ENCODE results near the gene TRABD2B. TPM values are rescaled to one million over a fixed set of nuclear protein-coding genes. Genes with fewer than 3 reads are reported as not detected.

Gene TRABD2B
- total RNA-seq, 1 experiment from 2014 or later, result 0.36 TPM

GRCh38 chr1:47805018-47805417 is 192.2 kb downstream of the TRABD2B start:
- no peaks in the 10 kb centered on the region for H3K36me3 Mint-ChIP-seq (ENCODE audit: insufficient read depth, unreplicated experiment)
- BruUV-seq (replicated peaks), result no TSS peak
- Histone ChIP-seq H3K27me3 (replicated peaks; ENCODE audit: control insufficient read depth, insufficient read depth, low read length) (no peaks in the 10 kb centered on the region), H3K4me1 (no peaks in the 10 kb centered on the region), H3K36me3 (ENCODE audit: control insufficient read depth, insufficient read depth, low read length) (no peaks in the 10 kb centered on the region), H3K4me3 (ENCODE audit: low read depth, low read length) (no peak overlapping the region), H3K9me3 (no peaks in the 10 kb centered on the region)
- POLR2A ChIA-PET, result no interaction called here
- H3K4me3 Mint-ChIP-seq (ENCODE audit: unreplicated experiment), result no peak overlapping the region
- no peak overlapping the region for H3K27ac Mint-ChIP-seq (ENCODE audit: unreplicated experiment)
- TF ChIP-seq CTCF (IDR thresholded peaks at IDR 0.05; ENCODE audit: insufficient read depth in 1 of 2, low read depth in 1 of 2, low read length in 1 of 2, severe bottlenecking in 1 of 2, unreplicated experiment in 1 of 2), result no peak
- DNase-seq, result no peak
- intact Hi-C loops (cut with micrococcal nuclease; ENCODE audit: unreplicated experiment), result no loop called here
- peaks cover 5% of the 10 kb centered on the region for H3K4me1 Mint-ChIP-seq (ENCODE audit: low read depth, unreplicated experiment)
- no peaks in the 10 kb centered on the region for H3K9me3 Mint-ChIP-seq (ENCODE audit: unreplicated experiment)
- CTCF ChIA-PET, result no interaction called here
- H3K27me3 Mint-ChIP-seq (ENCODE audit: insufficient read depth, unreplicated experiment), result no peaks in the 10 kb centered on the region

- Mint-ChIP-seq H3K36me3 (ENCODE audit: insufficient read depth, unreplicated experiment) (no peaks in the 10 kb centered on the region), H3K4me3 (ENCODE audit: unreplicated experiment) (no peak overlapping the region), H3K27me3 (ENCODE audit: insufficient read depth, unreplicated experiment) (no peaks in the 10 kb centered on the region), H3K9me3 (ENCODE audit: unreplicated experiment) (no peaks in the 10 kb centered on the region), H3K27ac (ENCODE audit: unreplicated experiment) (no peak overlapping the region), H3K4me1 (ENCODE audit: low read depth, unreplicated experiment) (no peaks in the 10 kb centered on the region)
- Histone ChIP-seq H3K4me1 (no peaks in the 10 kb centered on the region), H3K27me3 (replicated peaks; ENCODE audit: control insufficient read depth, insufficient read depth, low read length) (no peaks in the 10 kb centered on the region), H3K4me3 (ENCODE audit: low read depth, low read length) (no peak overlapping the region), H3K9me3 (no peaks in the 10 kb centered on the region), H3K36me3 (ENCODE audit: control insufficient read depth, insufficient read depth, low read length) (no peaks in the 10 kb centered on the region)
- no TSS peak for BruUV-seq (replicated peaks)
- no peak for DNase-seq
- ChIA-PET POLR2A (no interaction called here), CTCF (no interaction called here)
- no peak for TF ChIP-seq CTCF (IDR thresholded peaks at IDR 0.05; ENCODE audit: insufficient read depth in 1 of 2, low read depth in 1 of 2, low read length in 1 of 2, severe bottlenecking in 1 of 2, unreplicated experiment in 1 of 2)
- intact Hi-C loops (cut with micrococcal nuclease; ENCODE audit: unreplicated experiment), result no loop called here
These were observed 193.2 kb downstream of the TRABD2B start for GRCh38 chr1:47803815-47804501.

DNA sequence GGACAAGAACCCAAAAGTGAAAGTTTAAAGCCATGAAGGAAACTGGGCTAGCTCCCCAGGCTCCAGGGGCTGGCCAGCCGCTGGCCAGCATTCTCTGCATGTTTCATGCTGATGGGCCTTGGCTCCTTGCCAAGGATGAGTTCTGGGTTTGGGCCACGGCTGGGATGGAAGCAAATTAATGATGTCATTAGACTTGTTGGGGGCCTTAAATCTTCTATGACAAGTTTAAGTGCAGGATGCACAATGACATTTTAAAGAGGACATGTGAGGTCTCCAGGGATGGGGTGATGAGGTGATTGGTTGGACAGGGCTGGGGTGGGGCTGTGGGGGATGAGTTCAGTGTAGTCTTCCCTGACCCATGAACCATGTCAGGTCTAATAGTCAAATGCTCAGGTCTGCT is 199.6 kb downstream of the TRABD2B start:
- Mint-ChIP-seq H3K9me3 (ENCODE audit: unreplicated experiment) (no peaks in the 10 kb centered on the region), H3K27me3 (ENCODE audit: insufficient read depth, unreplicated experiment) (no peaks in the 10 kb centered on the region), H3K36me3 (ENCODE audit: insufficient read depth, unreplicated experiment) (no peaks in the 10 kb centered on the region), H3K27ac (ENCODE audit: unreplicated experiment) (no peak overlapping the region), H3K4me3 (ENCODE audit: unreplicated experiment) (no peak overlapping the region), H3K4me1 (ENCODE audit: low read depth, unreplicated experiment) (no peaks in the 10 kb centered on the region)
- ChIA-PET POLR2A (no interaction called here), CTCF (no interaction called here)
- DNase-seq, result no peak
- Histone ChIP-seq H3K36me3 (ENCODE audit: control insufficient read depth, insufficient read depth, low read length) (no peaks in the 10 kb centered on the region), H3K27me3 (replicated peaks; ENCODE audit: control insufficient read depth, insufficient read depth, low read length) (no peaks in the 10 kb centered on the region), H3K9me3 (no peaks in the 10 kb centered on the region), H3K4me3 (ENCODE audit: low read depth, low read length) (no peak overlapping the region), H3K4me1 (no peaks in the 10 kb centered on the region)
- intact Hi-C loops (cut with micrococcal nuclease; ENCODE audit: unreplicated experiment), result no loop called here
- TF ChIP-seq CTCF (IDR thresholded peaks at IDR 0.05; ENCODE audit: insufficient read depth in 1 of 2, low read depth in 1 of 2, low read length in 1 of 2, severe bottlenecking in 1 of 2, unreplicated experiment in 1 of 2), result no peak
- BruUV-seq (replicated peaks), result no TSS peak
